ENCODE data around the gene AASS.

The AASS gene

GRCh38 chr7:122063146-122063545, 80.9 kb downstream of the AASS start:
- ATAC-seq (ENCODE audit: low read depth) = no peak
- no peak for TF ChIP-seq CTCF (IDR thresholded peaks at IDR 0.05; ENCODE audit: poor library complexity, severe bottlenecking)
- H3K27me3 ChIP-seq (ENCODE audit: insufficient read depth, poor library complexity, severe bottlenecking) = no peaks in the 10 kb centered on the region

GRCh38 chr7:122059542-122059941, 84.5 kb downstream of the AASS start:
- no peak overlapping the region for H3K4me3 ChIP-seq (ENCODE audit: severe bottlenecking)
- H3K9me3 ChIP-seq (ENCODE audit: severe bottlenecking) = no peaks in the 10 kb centered on the region
- H3K4me1 ChIP-seq (ENCODE audit: insufficient read depth, poor library complexity, severe bottlenecking) = peaks cover 7% of the 10 kb centered on the region
- TF ChIP-seq CTCF (IDR thresholded peaks at IDR 0.05; ENCODE audit: poor library complexity, severe bottlenecking) = no peak
- no peak overlapping the region for H3K27ac ChIP-seq (ENCODE audit: poor library complexity, severe bottlenecking)
- no peak for ATAC-seq (ENCODE audit: low read depth)
- no peaks in the 10 kb centered on the region for H3K27me3 ChIP-seq (ENCODE audit: insufficient read depth, poor library complexity, severe bottlenecking)
- DNase-seq (ENCODE audit: low spot score) = no peak
- H3K36me3 ChIP-seq (ENCODE audit: low read depth) = no peaks in the 10 kb centered on the region

More at GRCh38 chr7:122063146-122063545, 80.9 kb downstream of the AASS start:
- DNase-seq (ENCODE audit: low spot score) = no peak
- Histone ChIP-seq H3K4me1 (ENCODE audit: insufficient read depth, poor library complexity, severe bottlenecking) (no peaks in the 10 kb centered on the region), H3K4me3 (ENCODE audit: severe bottlenecking) (no peak overlapping the region), H3K36me3 (ENCODE audit: low read depth) (no peaks in the 10 kb centered on the region), H3K27ac (ENCODE audit: poor library complexity, severe bottlenecking) (no peak overlapping the region), H3K9me3 (ENCODE audit: severe bottlenecking) (no peaks in the 10 kb centered on the region)

GRCh38 chr7:122056977-122057376, 87.1 kb downstream of the AASS start:
- Histone ChIP-seq H3K36me3 (ENCODE audit: low read depth) (no peaks in the 10 kb centered on the region), H3K4me1 (ENCODE audit: insufficient read depth, poor library complexity, severe bottlenecking) (peaks cover 8% of the 10 kb centered on the region), H3K9me3 (ENCODE audit: severe bottlenecking) (no peaks in the 10 kb centered on the region), H3K27me3 (ENCODE audit: insufficient read depth, poor library complexity, severe bottlenecking) (no peaks in the 10 kb centered on the region), H3K4me3 (ENCODE audit: severe bottlenecking) (no peak overlapping the region), H3K27ac (ENCODE audit: poor library complexity, severe bottlenecking) (no peak overlapping the region)
- ATAC-seq (ENCODE audit: low read depth) (no peak), DNase-seq (ENCODE audit: low spot score) (no peak)
- TF ChIP-seq CTCF (IDR thresholded peaks at IDR 0.05; ENCODE audit: poor library complexity, severe bottlenecking) = no peak

- Histone ChIP-seq H3K4me3 (ENCODE audit: severe bottlenecking) (no peak overlapping the region), H3K27ac (ENCODE audit: poor library complexity, severe bottlenecking) (no peak overlapping the region), H3K4me1 (ENCODE audit: insufficient read depth, poor library complexity, severe bottlenecking) (peaks cover 8% of the 10 kb centered on the region), H3K9me3 (ENCODE audit: severe bottlenecking) (no peaks in the 10 kb centered on the region), H3K36me3 (ENCODE audit: low read depth) (no peaks in the 10 kb centered on the region), H3K27me3 (ENCODE audit: insufficient read depth, poor library complexity, severe bottlenecking) (no peaks in the 10 kb centered on the region)
- ATAC-seq (ENCODE audit: low read depth) (no peak), DNase-seq (ENCODE audit: low spot score) (no peak)
- TF ChIP-seq CTCF (IDR thresholded peaks at IDR 0.05; ENCODE audit: poor library complexity, severe bottlenecking) = no peak
Measured at GRCh38 chr7:122055073-122055472, 89.0 kb downstream of the AASS start.

- ATAC-seq (ENCODE audit: low read depth) = no peak
- Histone ChIP-seq H3K27me3 (ENCODE audit: insufficient read depth, poor library complexity, severe bottlenecking) (no peaks in the 10 kb centered on the region), H3K9me3 (ENCODE audit: severe bottlenecking) (no peaks in the 10 kb centered on the region), H3K36me3 (ENCODE audit: low read depth) (no peaks in the 10 kb centered on the region), H3K4me1 (ENCODE audit: insufficient read depth, poor library complexity, severe bottlenecking) (peaks cover 8% of the 10 kb centered on the region), H3K27ac (ENCODE audit: poor library complexity, severe bottlenecking) (no peak overlapping the region), H3K4me3 (ENCODE audit: severe bottlenecking) (no peak overlapping the region)
- TF ChIP-seq CTCF (IDR thresholded peaks at IDR 0.05; ENCODE audit: poor library complexity, severe bottlenecking) = no peak
- DNase-seq (ENCODE audit: low spot score) = no peak
Measured at GRCh38 chr7:122054393-122054792, 89.7 kb downstream of the AASS start.

All from RWPE2 (cell line).